HCT116 (cell line): ENCODE measurements around the gene UNC79. TPM values are rescaled to one million over a fixed set of nuclear protein-coding genes. Genes with fewer than 3 reads are reported as not detected.

Source experiments
- ATAC-seq: fragments of 200-7000 bp; cut with Tn5 transposase; 2 replicates; pipeline ENCODE4 v1.9.1; 2020; ENCODE audit warnings: mild to moderate bottlenecking, moderate library complexity
- BruUV-seq: library from RNA; stranded (reverse); fragments of 400-500 nt; replicated peaks from 2 replicates; lab custom pipeline; 2021; lab: Mats Ljungman, UMichigan
- CTCF ChIA-PET: fragments of 300-600 bp; sonication (Branson Sonifier 250); formaldehyde crosslinking; loops from one replicate; lab custom pipeline; 2021; ENCODE audit warnings: antibody characterized with exemption; lab: Charles Lee
- POLR2A ChIA-PET: fragments of 300-600, 350-600 bp; sonication (Branson Sonifier 250); formaldehyde crosslinking; loops from one replicate; lab custom pipeline; 2021; ENCODE audit warnings: antibody characterized with exemption; lab: Charles Lee
- RAD21 ChIA-PET, 2 experiments: fragments of 300-600 bp; sonication (Branson Sonifier 250); formaldehyde crosslinking; loops; one replicate each; lab custom pipeline; 2023; ENCODE audit warnings: low total read pairs in 2 of 2; ENCODE audit not compliant: uncharacterized antibody in 2 of 2, unreplicated experiment in 2 of 2, low non-redundant PET in 1 of 2; lab: Charles Lee
- DNase-seq: peaks from one replicate; pipeline ENCODE4 v3.0.0-alpha.2; 2010; ENCODE audit warnings: low read depth, low spot score
- H2AFZ ChIP-seq: fragments of 200-600 bp; shearing (Covaris generic), sonication (generic); 2 replicates; pipeline ENCODE4 v1.6.1; 2017; ENCODE audit warnings: low read depth, mixed run types, mixed read lengths, antibody characterized with exemption, low read length; ENCODE audit not compliant: poor library complexity, severe bottlenecking
- H3K27ac ChIP-seq: 2 replicates; pipeline ENCODE4 v1.5.1; 2012; ENCODE audit warnings: low read depth, low read length
- H3K27me3 ChIP-seq: fragments of 200-600 bp; sonication (generic); 2 replicates; pipeline ENCODE4 v1.6.1; 2016; ENCODE audit warnings: mixed run types, low read length, mixed read lengths; ENCODE audit not compliant: insufficient read depth
- H3K36me3 ChIP-seq, 2 experiments: fragments of 200-500 bp in 1 of 2; fragments of 200-600 bp in 1 of 2; sonication (Bioruptor generic) in 1 of 2; sonication (generic) in 1 of 2; 2 replicates each; pipeline versions ENCODE4 v1.5.1 to v1.6.1; 2014 to 2016; ENCODE audit warnings: low read length in 2 of 2, inconsistent platforms in 1 of 2, mixed read lengths in 1 of 2, mixed run types in 1 of 2; ENCODE audit not compliant: insufficient read depth in 2 of 2, control insufficient read depth in 1 of 2
- H3K4me1 ChIP-seq, 2 experiments: fragments of 200-600 bp in 1 of 2; sonication (generic) in 1 of 2; 2 replicates each; pipeline versions ENCODE4 v1.5.1 to v1.6.1; 2012 to 2017; ENCODE audit warnings: low read length in 2 of 2, inconsistent platforms in 1 of 2, mild to moderate bottlenecking in 1 of 2, mixed read lengths in 1 of 2, mixed run types in 1 of 2, moderate library complexity in 1 of 2; ENCODE audit not compliant: insufficient read depth in 2 of 2, control insufficient read depth in 1 of 2
- H3K4me2 ChIP-seq: fragments of 200-600 bp; sonication (generic); 2 replicates; pipeline ENCODE4 v1.6.1; 2017; ENCODE audit warnings: mixed run types, low read length, mixed read lengths
- H3K4me3 ChIP-seq, 2 experiments: fragments of 200-600 bp in 1 of 2; sonication (generic) in 1 of 2; replicated peaks in 1 of 2; 2 replicates each; pipeline ENCODE4 v1.5.1; 2011 to 2016; ENCODE audit warnings: low read length in 2 of 2, control low read depth in 1 of 2, low read depth in 1 of 2, mild to moderate bottlenecking in 1 of 2, mixed read lengths in 1 of 2, mixed run types in 1 of 2
- H3K79me2 ChIP-seq: fragments of 200-600 bp; sonication (generic); 2 replicates; pipeline ENCODE4 v1.6.1; 2017; ENCODE audit warnings: mild to moderate bottlenecking, mixed run types, low read length, moderate library complexity, mixed read lengths; ENCODE audit not compliant: insufficient read depth
- H3K9ac ChIP-seq: fragments of 200-600 bp; sonication (generic); 2 replicates; pipeline ENCODE4 v1.6.1; 2016; ENCODE audit warnings: low read length, mixed read lengths
- H3K9me2 ChIP-seq: fragments of 200-600 bp; sonication (generic), shearing (Covaris generic); 2 replicates; pipeline ENCODE4 v1.6.1; 2017; ENCODE audit warnings: mixed run types, mild to moderate bottlenecking, moderate library complexity; ENCODE audit not compliant: insufficient read depth
- H3K9me3 ChIP-seq, 2 experiments: fragments of 200-500 bp in 1 of 2; fragments of 200-600 bp in 1 of 2; sonication (Bioruptor generic) in 1 of 2; sonication (generic) in 1 of 2; 2 replicates each; pipeline ENCODE4 v1.6.1; 2014 to 2017; ENCODE audit warnings: low read length in 2 of 2, mixed read lengths in 2 of 2, inconsistent platforms in 1 of 2, low read depth in 1 of 2, mild to moderate bottlenecking in 1 of 2, mixed run types in 1 of 2, moderate library complexity in 1 of 2; ENCODE audit not compliant: control insufficient read depth in 1 of 2, insufficient read depth in 1 of 2
- H4K20me1 ChIP-seq: fragments of 200-600 bp; sonication (generic), shearing (Covaris generic); 2 replicates; pipeline ENCODE4 v1.6.1; 2017; ENCODE audit warnings: mixed run types, mild to moderate bottlenecking, moderate library complexity; ENCODE audit not compliant: insufficient read depth
- ATF3 ChIP-seq: IDR thresholded peaks from 2 replicates; pipeline ENCODE4 v1.6.1; 2012
- ELF1 ChIP-seq: IDR thresholded peaks from 2 replicates; pipeline ENCODE4 v1.6.1; 2012; ENCODE audit warnings: low read depth, borderline replicate concordance
- EZH2 ChIP-seq: fragments of 200-600 bp; sonication (generic); IDR thresholded peaks from 2 replicates; pipeline ENCODE4 v1.6.1; 2017; ENCODE audit warnings: antibody characterized with exemption, mixed run types
- POLR2AphosphoS5 ChIP-seq: IDR thresholded peaks from 2 replicates; pipeline ENCODE4 v1.6.1; 2011; ENCODE audit warnings: mild to moderate bottlenecking, low read depth, low read length, moderate library complexity
- SP1 ChIP-seq: IDR thresholded peaks from 2 replicates; pipeline ENCODE4 v1.6.1; 2012; ENCODE audit warnings: low read depth
- TCF7L2 ChIP-seq: IDR thresholded peaks from 2 replicates; pipeline ENCODE4 v1.7.0; 2011; ENCODE audit warnings: borderline replicate concordance, inconsistent platforms; ENCODE audit not compliant: insufficient read depth, insufficient read length; ENCODE audit errors: extremely low read depth
- ZNF274 ChIP-seq: fragments of 200-500 bp; sonication (Bioruptor generic); IDR thresholded peaks from 2 replicates; pipeline ENCODE4 v1.6.1; 2014; ENCODE audit warnings: mild to moderate bottlenecking, low read depth, low read length, inconsistent platforms
- intact Hi-C: fragments of 100-400 bp; cut with micrococcal nuclease; formaldehyde crosslinking; loops from 2 replicates; pipeline ENCODE4 v1.10.0; 2022
- total RNA-seq: library from RNA; stranded (reverse); gene quantifications from one replicate; pipeline ENCODE4 v1.2.1, GENCODE V29; 2021; ENCODE audit not compliant: unreplicated experiment
- TF ChIP-seq, protein P1 (sequence below), 3 experiments: fragments of 200-600 bp in 1 of 3; sonication (generic) in 1 of 3; IDR thresholded peaks in 2 of 3; conservative IDR thresholded peaks in 1 of 3; 2 replicates each; pipeline ENCODE4 v1.5.1; 2012 to 2017; ENCODE audit warnings: low read depth in 2 of 3, low read length in 2 of 3, antibody characterized with exemption in 1 of 3, borderline replicate concordance in 1 of 3, control low read depth in 1 of 3, mild to moderate bottlenecking in 1 of 3, mixed read lengths in 1 of 3, mixed run types in 1 of 3, moderate library complexity in 1 of 3; ENCODE audit not compliant: insufficient read depth in 1 of 3

The UNC79 gene
- total RNA-seq, 1 experiment from 2014 or later = 0.10 TPM

DNA sequence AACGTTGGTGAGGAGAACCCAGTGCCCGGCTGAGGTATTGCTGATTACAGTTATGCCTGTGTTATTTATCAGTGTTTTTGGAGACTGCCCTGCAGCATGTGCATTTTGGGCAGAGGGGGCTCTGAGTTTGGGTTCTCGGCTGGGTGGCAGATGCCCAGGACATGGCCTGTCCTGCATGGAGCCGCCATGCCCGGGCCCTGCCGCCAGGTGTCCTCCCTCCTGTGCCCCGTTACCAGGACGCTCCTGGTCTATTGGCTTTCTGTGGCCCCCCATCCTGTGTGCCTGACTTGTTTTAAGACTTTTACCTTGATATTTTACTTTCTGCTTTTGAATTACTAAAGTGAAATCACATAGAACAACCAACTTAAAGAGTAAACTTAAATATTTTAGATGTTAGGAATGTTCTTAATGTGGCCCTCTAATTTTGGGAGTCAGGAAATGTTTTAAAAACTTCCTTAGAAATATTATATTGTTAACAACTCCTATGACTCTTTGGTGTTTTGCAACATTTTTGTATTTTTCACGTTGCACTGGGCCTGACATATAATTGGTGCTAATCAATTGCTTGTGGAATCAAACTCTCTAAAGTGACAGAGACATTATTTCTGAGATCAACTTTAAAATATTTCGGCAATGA, 305.8 kb downstream of the UNC79 start:
- no peak for TF ChIP-seq ZNF274
- TF ChIP-seq EZH2 = no peak
- TF ChIP-seq SP1 = no peak
- TF ChIP-seq, protein P1, sequence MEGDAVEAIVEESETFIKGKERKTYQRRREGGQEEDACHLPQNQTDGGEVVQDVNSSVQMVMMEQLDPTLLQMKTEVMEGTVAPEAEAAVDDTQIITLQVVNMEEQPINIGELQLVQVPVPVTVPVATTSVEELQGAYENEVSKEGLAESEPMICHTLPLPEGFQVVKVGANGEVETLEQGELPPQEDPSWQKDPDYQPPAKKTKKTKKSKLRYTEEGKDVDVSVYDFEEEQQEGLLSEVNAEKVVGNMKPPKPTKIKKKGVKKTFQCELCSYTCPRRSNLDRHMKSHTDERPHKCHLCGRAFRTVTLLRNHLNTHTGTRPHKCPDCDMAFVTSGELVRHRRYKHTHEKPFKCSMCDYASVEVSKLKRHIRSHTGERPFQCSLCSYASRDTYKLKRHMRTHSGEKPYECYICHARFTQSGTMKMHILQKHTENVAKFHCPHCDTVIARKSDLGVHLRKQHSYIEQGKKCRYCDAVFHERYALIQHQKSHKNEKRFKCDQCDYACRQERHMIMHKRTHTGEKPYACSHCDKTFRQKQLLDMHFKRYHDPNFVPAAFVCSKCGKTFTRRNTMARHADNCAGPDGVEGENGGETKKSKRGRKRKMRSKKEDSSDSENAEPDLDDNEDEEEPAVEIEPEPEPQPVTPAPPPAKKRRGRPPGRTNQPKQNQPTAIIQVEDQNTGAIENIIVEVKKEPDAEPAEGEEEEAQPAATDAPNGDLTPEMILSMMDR (IDR thresholded peaks at IDR 0.05 in 2 of 3, conservative IDR thresholded peaks at IDR 0.05 in 1 of 3; ENCODE audit: borderline replicate concordance in 1 of 3, insufficient read depth in 1 of 3, low read depth in 2 of 3, low read length in 2 of 3) = peak in 2 of 3 experiments; percentile 46 to 47; a peak in 5 of 6 replicates
- TF ChIP-seq ATF3 = no peak
- TF ChIP-seq TCF7L2 = no peak
- TF ChIP-seq POLR2AphosphoS5 = no peak
- no peak for TF ChIP-seq ELF1
- no peak overlapping the region for H3K4me2 ChIP-seq
- peaks cover 0 to 20% of the 10 kb centered on the region in 2 experiments; a peak in 1 of 4 replicates for H3K4me1 ChIP-seq
- no peaks in the 10 kb centered on the region for H3K27me3 ChIP-seq
- no peak overlapping the region for H3K9ac ChIP-seq
- H2AFZ ChIP-seq = no peak overlapping the region
- RAD21 ChIA-PET = no interaction called here
- no peaks in the 10 kb centered on the region for H3K9me3 ChIP-seq
- DNase-seq (no peak), ATAC-seq (peak; percentile 63)
- CTCF ChIA-PET = no interaction called here
- no peaks in the 10 kb centered on the region for H4K20me1 ChIP-seq
- H3K4me3 ChIP-seq = no peak overlapping the region
- no peaks in the 10 kb centered on the region for H3K9me2 ChIP-seq
- intact Hi-C loops = loop anchor here (1.0 kb wide), 1 partner anchor 170 kb away; no protein-coding TSS in a partner anchor
- H3K27ac ChIP-seq = no peak overlapping the region
- H3K36me3 ChIP-seq = no peaks in the 10 kb centered on the region
- no peaks in the 10 kb centered on the region for H3K79me2 ChIP-seq
- POLR2A ChIA-PET = no interaction called here
- BruUV-seq = no TSS peak
